ENCODE data around the gene GPR37. TPM values are rescaled to one million over a fixed set of nuclear protein-coding genes. Genes with fewer than 3 reads are reported as not detected.
A peak's percentile ranks its signal among the peaks of the same experiment; 100 is the strongest.

The GPR37 gene
- total RNA-seq, 1 experiment from 2014 or later, result 7.5 TPM

GRCh38 chr7:124791426-124791825 lies 25.8 kb upstream of the GPR37 start:
- peaks cover 3% of the 10 kb centered on the region for H3K9me3 Mint-ChIP-seq (ENCODE audit: low read depth, unreplicated experiment)

GRCh38 chr7:124790645-124791044 lies 25.1 kb upstream of the GPR37 start:
- intact Hi-C loops (cut with micrococcal nuclease; ENCODE audit: unreplicated experiment), result no loop called here
- Mint-ChIP-seq H3K36me3 (ENCODE audit: insufficient read depth, unreplicated experiment) (no peaks in the 10 kb centered on the region), H3K27me3 (ENCODE audit: unreplicated experiment) (no peaks in the 10 kb centered on the region), H3K4me1 (ENCODE audit: low read depth, unreplicated experiment) (peaks cover 12% of the 10 kb centered on the region), H3K4me3 (ENCODE audit: low read depth, unreplicated experiment) (no peak overlapping the region), H3K9me3 (ENCODE audit: low read depth, unreplicated experiment) (no peaks in the 10 kb centered on the region), H3K27ac (ENCODE audit: unreplicated experiment) (no peak overlapping the region)
- no peak for DNase-seq
- no TSS peak for BruUV-seq (replicated peaks)
- no peak for TF ChIP-seq CTCF (IDR thresholded peaks at IDR 0.05; ENCODE audit: unreplicated experiment)
- CTCF ChIA-PET, result no interaction called here

More at GRCh38 chr7:124791426-124791825, 25.8 kb upstream of the GPR37 start:
- CTCF ChIA-PET, result no interaction called here
- no peaks in the 10 kb centered on the region for H3K27me3 Mint-ChIP-seq (ENCODE audit: unreplicated experiment)
- no TSS peak for BruUV-seq (replicated peaks)
- no peaks in the 10 kb centered on the region for H3K36me3 Mint-ChIP-seq (ENCODE audit: insufficient read depth, unreplicated experiment)
- intact Hi-C loops (cut with micrococcal nuclease; ENCODE audit: unreplicated experiment), result no loop called here
- H3K4me1 Mint-ChIP-seq (ENCODE audit: low read depth, unreplicated experiment), result peaks cover 12% of the 10 kb centered on the region
- H3K27ac Mint-ChIP-seq (ENCODE audit: unreplicated experiment), result no peak overlapping the region
- TF ChIP-seq CTCF (IDR thresholded peaks at IDR 0.05; ENCODE audit: unreplicated experiment), result no peak
- no peak for DNase-seq
- H3K4me3 Mint-ChIP-seq (ENCODE audit: low read depth, unreplicated experiment), result no peak overlapping the region

DNA sequence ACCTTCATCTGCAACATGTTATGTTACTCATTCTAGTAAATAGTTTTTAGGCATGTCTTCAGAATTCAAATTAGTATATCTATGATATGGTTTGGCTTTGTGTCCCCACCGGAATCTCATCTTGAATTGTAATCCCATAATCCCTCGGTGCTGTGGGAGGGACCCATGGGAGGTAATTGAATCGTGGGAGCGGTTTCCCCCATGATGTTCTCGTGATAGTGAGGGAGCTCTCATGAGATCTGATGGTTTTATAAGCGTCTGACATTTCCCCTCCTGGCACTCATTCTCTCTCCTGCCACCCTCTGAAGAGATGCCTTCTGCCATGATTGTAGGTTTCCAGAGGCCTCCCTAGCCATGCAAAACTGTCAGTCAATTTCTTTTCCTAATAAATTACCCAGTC lies 20.4 kb upstream of the GPR37 start:
- H3K4me3 Mint-ChIP-seq (ENCODE audit: low read depth, unreplicated experiment), result no peak overlapping the region
- no peaks in the 10 kb centered on the region for H3K36me3 Mint-ChIP-seq (ENCODE audit: insufficient read depth, unreplicated experiment)
- DNase-seq, result no peak
- TF ChIP-seq CTCF (IDR thresholded peaks at IDR 0.05; ENCODE audit: unreplicated experiment), result no peak
- no peaks in the 10 kb centered on the region for H3K9me3 Mint-ChIP-seq (ENCODE audit: low read depth, unreplicated experiment)
- peaks cover 2% of the 10 kb centered on the region for H3K4me1 Mint-ChIP-seq (ENCODE audit: low read depth, unreplicated experiment)
- no peaks in the 10 kb centered on the region for H3K27me3 Mint-ChIP-seq (ENCODE audit: unreplicated experiment)
- CTCF ChIA-PET, result no interaction called here
- intact Hi-C loops (cut with micrococcal nuclease; ENCODE audit: unreplicated experiment), result loop anchor here (1.0 to 2.0 kb wide), 3 partner anchors 615 to 683 kb away; no protein-coding TSS in a partner anchor
- H3K27ac Mint-ChIP-seq (ENCODE audit: unreplicated experiment), result no peak overlapping the region
- no TSS peak for BruUV-seq (replicated peaks)

- TF ChIP-seq CTCF (IDR thresholded peaks at IDR 0.05; ENCODE audit: unreplicated experiment), result peak; percentile 69
- Mint-ChIP-seq H3K4me1 (ENCODE audit: low read depth, unreplicated experiment) (no peaks in the 10 kb centered on the region), H3K27me3 (ENCODE audit: unreplicated experiment) (no peaks in the 10 kb centered on the region), H3K36me3 (ENCODE audit: insufficient read depth, unreplicated experiment) (no peaks in the 10 kb centered on the region), H3K27ac (ENCODE audit: unreplicated experiment) (no peak overlapping the region), H3K4me3 (ENCODE audit: low read depth, unreplicated experiment) (no peak overlapping the region), H3K9me3 (ENCODE audit: low read depth, unreplicated experiment) (no peaks in the 10 kb centered on the region)
- intact Hi-C loops (cut with micrococcal nuclease; ENCODE audit: unreplicated experiment), result loop anchor here (1.0 to 2.0 kb wide), 3 partner anchors 614 to 682 kb away; no protein-coding TSS in a partner anchor
- BruUV-seq (replicated peaks), result no TSS peak
- DNase-seq, result peak; percentile 58
- CTCF ChIA-PET, result interaction anchor here (0.6 to 1.9 kb wide), 5 partner anchors 19 to 630 kb away, joined by 3 to 8 read pairs (median 4); partner anchors contain the start of gene GPR37
Measured at GRCh38 chr7:124784879-124785818, 19.6 kb upstream of the GPR37 start.
